T-helper 2 cell treated with Interferon-gamma antibody and Interleukin-4, amounts not matched to agents 5 μg/mL and 100 μg/mL, for 36 hours (primary cell): ENCODE results near the gene LAMC2.

Experiments
- DNase-seq: peaks from one replicate; pipeline ENCODE4 v3.0.0; 2021; ENCODE audit warnings: low spot score
- H3K27ac Mint-ChIP-seq: one replicate; pipeline ENCODE4 v1.8.0; 2021; ENCODE audit warnings: mild to moderate bottlenecking, mixed read lengths
- H3K27me3 Mint-ChIP-seq: one replicate; pipeline ENCODE4 v1.8.0; 2021; ENCODE audit warnings: low read depth, mixed read lengths
- H3K36me3 Mint-ChIP-seq: one replicate; pipeline ENCODE4 v1.8.0; 2021; ENCODE audit warnings: low read depth, mixed read lengths
- H3K4me1 Mint-ChIP-seq: one replicate; pipeline ENCODE4 v1.8.0; 2021; ENCODE audit warnings: low read depth, mixed read lengths
- H3K4me3 Mint-ChIP-seq: one replicate; pipeline ENCODE4 v1.8.0; 2022; ENCODE audit warnings: mild to moderate bottlenecking, moderate library complexity, mixed read lengths
- H3K9me3 Mint-ChIP-seq: one replicate; pipeline ENCODE4 v1.8.0; 2021; ENCODE audit warnings: mixed read lengths

The LAMC2 gene

DNA sequence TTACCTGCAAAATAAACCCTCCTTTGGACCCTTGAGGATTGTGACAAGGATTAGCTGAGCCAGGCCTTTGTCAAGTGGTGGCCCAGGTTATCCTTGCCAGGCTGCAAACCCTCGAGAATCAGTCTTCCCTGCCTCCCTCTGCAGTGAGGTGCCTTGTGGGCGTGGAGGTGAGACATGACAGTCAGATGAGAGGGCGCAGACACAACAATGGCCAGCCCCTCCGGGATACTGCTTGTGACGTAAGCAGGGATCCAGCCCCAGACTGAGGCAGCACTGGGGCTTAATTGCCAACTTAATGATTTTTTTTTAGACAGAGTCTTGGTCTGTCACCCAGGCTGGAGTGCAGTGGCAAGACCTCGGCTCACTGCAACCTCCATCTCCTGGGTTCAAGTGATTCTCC, 104.6 kb downstream of the LAMC2 start:
- Mint-ChIP-seq H3K4me3 (no peak overlapping the region), H3K9me3 (no peaks in the 10 kb centered on the region), H3K27ac (no peak overlapping the region), H3K27me3 (no peaks in the 10 kb centered on the region), H3K4me1 (no peaks in the 10 kb centered on the region), H3K36me3 (no peaks in the 10 kb centered on the region)
- DNase-seq = no peak

DNA sequence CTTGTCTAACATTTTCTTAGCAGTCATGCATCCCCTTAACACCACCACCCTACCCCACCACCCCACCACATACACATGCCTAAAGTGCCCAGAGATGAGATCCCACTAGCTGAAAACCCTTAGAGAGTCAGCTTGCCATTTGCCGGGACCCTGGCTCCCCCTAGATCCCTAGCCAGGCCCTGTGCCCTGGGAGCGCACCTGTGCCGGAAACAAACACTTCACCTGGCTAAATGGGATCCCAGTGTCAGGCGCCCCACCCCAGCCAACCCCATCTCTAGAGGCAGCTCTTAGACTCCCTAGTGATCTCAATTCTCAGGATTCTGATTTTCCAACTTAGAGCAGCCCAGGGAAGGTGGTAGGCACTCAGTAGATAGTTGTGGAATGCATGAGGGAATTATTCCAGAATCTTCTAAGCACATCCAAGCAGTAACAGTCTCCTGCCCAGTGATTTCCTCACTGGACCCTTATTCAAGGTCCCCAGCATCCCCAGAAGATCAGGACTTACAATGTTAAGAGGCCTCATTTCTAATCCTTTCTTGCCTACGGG, 105.2 kb downstream of the LAMC2 start:
- Mint-ChIP-seq H3K9me3 (no peaks in the 10 kb centered on the region), H3K27me3 (peaks cover 2% of the 10 kb centered on the region), H3K27ac (no peak overlapping the region), H3K36me3 (no peaks in the 10 kb centered on the region), H3K4me3 (no peak overlapping the region), H3K4me1 (no peaks in the 10 kb centered on the region)
- no peak for DNase-seq

DNA sequence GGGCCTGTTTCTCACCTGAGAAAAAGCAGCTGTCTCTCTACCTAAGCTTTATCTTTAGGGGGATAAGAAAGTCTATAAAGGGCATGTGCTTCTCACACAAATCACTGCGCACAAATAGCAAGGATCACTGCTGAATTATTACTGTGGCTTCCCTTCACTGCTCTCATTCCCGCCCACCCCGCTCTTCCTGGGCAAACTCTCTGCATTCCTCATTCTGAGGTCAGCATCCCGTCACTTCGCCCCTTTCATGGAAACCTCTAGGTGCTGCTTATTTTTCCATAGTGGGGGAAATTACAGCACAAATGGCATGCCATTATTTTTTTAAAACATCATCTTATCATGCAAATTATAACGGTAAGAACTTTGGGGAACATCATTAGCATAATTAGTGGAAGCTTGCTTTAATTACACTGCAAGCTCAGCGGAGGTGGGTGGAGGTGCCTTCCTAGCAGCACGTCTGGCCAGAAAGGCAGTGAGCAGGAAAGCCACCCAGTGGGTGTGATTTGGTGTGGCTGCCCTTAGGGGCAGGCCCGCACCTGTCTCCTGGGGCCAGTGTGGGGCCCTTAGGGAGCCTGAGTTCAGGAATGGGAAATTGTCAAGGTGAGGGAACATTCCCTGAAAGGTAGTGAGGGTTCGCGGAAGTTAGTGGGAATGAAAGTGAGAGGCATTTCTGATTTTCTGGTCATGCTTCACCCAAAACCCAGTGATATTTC, 105.9 kb downstream of the LAMC2 start:
- no peaks in the 10 kb centered on the region for H3K36me3 Mint-ChIP-seq
- no peak overlapping the region for H3K27ac Mint-ChIP-seq
- peaks cover 2% of the 10 kb centered on the region for H3K27me3 Mint-ChIP-seq
- H3K4me3 Mint-ChIP-seq = no peak overlapping the region
- no peaks in the 10 kb centered on the region for H3K4me1 Mint-ChIP-seq
- no peak for DNase-seq
- no peaks in the 10 kb centered on the region for H3K9me3 Mint-ChIP-seq

DNA sequence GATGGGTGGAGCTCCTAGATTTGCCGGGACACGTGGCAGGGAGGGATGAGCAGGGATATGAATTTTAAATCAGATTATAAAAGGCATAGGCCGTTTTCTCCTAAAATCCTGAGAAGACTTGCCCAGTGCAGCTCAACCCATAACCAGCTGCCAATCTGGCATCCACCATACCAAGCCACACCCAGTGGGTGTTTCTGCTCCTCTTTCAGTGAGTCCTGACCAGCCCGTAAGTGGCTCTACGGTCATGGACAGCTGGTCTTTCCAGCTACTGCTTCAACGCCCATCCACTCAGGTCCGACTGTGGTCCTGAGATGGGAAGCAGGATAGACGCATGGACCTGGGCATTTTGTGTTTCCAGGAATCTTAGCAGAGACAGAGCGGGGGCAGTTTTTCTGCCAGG, 107.2 kb downstream of the LAMC2 start:
- H3K4me1 Mint-ChIP-seq = no peaks in the 10 kb centered on the region

DNA sequence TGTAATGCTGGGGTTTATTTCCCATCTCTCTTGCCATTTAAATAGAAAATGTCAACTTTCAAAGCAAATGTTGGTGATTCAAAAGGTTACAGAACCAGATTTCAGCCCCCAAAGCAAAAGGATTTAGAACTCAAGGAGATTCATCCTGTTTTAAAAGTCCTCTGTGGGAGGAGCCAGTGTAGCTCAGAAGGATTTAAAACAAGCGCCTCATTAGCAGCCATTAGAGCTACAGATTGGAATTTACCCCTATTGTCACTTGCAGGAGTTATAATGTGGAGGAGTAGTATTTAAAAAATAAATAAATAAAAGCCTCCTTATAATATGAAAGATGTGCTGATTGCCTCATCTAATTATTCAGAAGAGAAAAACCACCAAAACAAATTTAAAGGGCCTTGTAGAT, 107.8 kb downstream of the LAMC2 start:
- H3K4me3 Mint-ChIP-seq = no peak overlapping the region
- peaks cover 2% of the 10 kb centered on the region for H3K27me3 Mint-ChIP-seq
- no peak overlapping the region for H3K27ac Mint-ChIP-seq
- no peaks in the 10 kb centered on the region for H3K4me1 Mint-ChIP-seq
- no peaks in the 10 kb centered on the region for H3K9me3 Mint-ChIP-seq
- no peaks in the 10 kb centered on the region for H3K36me3 Mint-ChIP-seq
- no peak for DNase-seq

More for the DNA sequence above, 107.2 kb downstream of the LAMC2 start:
- H3K4me3 Mint-ChIP-seq = no peak overlapping the region
- no peak overlapping the region for H3K27ac Mint-ChIP-seq
- peaks cover 2% of the 10 kb centered on the region for H3K27me3 Mint-ChIP-seq
- no peaks in the 10 kb centered on the region for H3K36me3 Mint-ChIP-seq
- H3K9me3 Mint-ChIP-seq = no peaks in the 10 kb centered on the region
- no peak for DNase-seq
